ENCODE measurements around the gene ZNF202. TPM values are rescaled to one million over a fixed set of nuclear protein-coding genes. Genes with fewer than 3 reads are reported as not detected.
"Not testable (repeated sequence)": the region's sequence is repeated elsewhere in the genome, so short reads cannot be mapped to it uniquely, and the experiment has no call there.

Gene ZNF202
- total RNA-seq, 2 donors from 2014 or later, result 8.6 to 11.5 TPM

GRCh38 chr11:123755813-123756212, 14.4 kb upstream of the ZNF202 start:
- H3K27ac Mint-ChIP-seq, result no peak overlapping the region
- no peaks in the 10 kb centered on the region for H3K9me3 Mint-ChIP-seq
- no peak for DNase-seq
- H3K4me1 Mint-ChIP-seq (ENCODE audit: low read depth), result peaks cover 5% of the 10 kb centered on the region
- ATAC-seq (replicated peaks in 1 of 2), result no peak
- H3K36me3 Mint-ChIP-seq (ENCODE audit: insufficient read depth in 2 of 2), result no peaks in the 10 kb centered on the region
- H3K4me3 Mint-ChIP-seq, result no peak overlapping the region
- peaks cover 29% of the 10 kb centered on the region for H3K27me3 Mint-ChIP-seq (ENCODE audit: low read depth)

- Mint-ChIP-seq H3K27me3 (ENCODE audit: low read depth) (peaks cover 30% of the 10 kb centered on the region), H3K36me3 (ENCODE audit: insufficient read depth in 2 of 2) (no peaks in the 10 kb centered on the region), H3K27ac (no peak overlapping the region), H3K4me3 (no peak overlapping the region), H3K4me1 (ENCODE audit: low read depth) (peaks cover 5% of the 10 kb centered on the region), H3K9me3 (no peaks in the 10 kb centered on the region)
- ATAC-seq (replicated peaks in 1 of 2) (no peak), DNase-seq (no peak)
Measured at GRCh38 chr11:123755344-123755743, 13.9 kb upstream of the ZNF202 start.

- Mint-ChIP-seq H3K4me1 (ENCODE audit: low read depth) (peaks cover 5% of the 10 kb centered on the region), H3K9me3 (no peaks in the 10 kb centered on the region), H3K36me3 (ENCODE audit: insufficient read depth in 2 of 2) (no peaks in the 10 kb centered on the region), H3K27me3 (ENCODE audit: low read depth) (peaks cover 36% of the 10 kb centered on the region), H3K27ac (no peak within 1 kb of the TSS), H3K4me3 (no peak within 1 kb of the TSS)
- DNase-seq (no peak), ATAC-seq (replicated peaks in 1 of 2) (peak in 1 of 2 donors; percentile 33)
Measured at GRCh38 chr11:123754101-123754568, 12.7 kb upstream of the ZNF202 start, which contains the start of gene OR6X1. Gene OR6X1 (minus strand): TSS chr11:123754518. CDS start chr11:123754518, 0 bp downstream.

- Mint-ChIP-seq H3K9me3 (no peaks in the 10 kb centered on the region), H3K27ac (no peak overlapping the region), H3K4me1 (ENCODE audit: low read depth) (peaks cover 5% of the 10 kb centered on the region), H3K27me3 (ENCODE audit: low read depth) (peaks cover 37% of the 10 kb centered on the region), H3K4me3 (no peak overlapping the region), H3K36me3 (ENCODE audit: insufficient read depth in 2 of 2) (no peaks in the 10 kb centered on the region)
- ATAC-seq (replicated peaks in 1 of 2) (no peak), DNase-seq (no peak)
Measured at GRCh38 chr11:123753110-123753509, 11.7 kb upstream of the ZNF202 start.

GRCh38 chr11:123751781-123752180, 10.3 kb upstream of the ZNF202 start:
- Mint-ChIP-seq H3K36me3 (ENCODE audit: insufficient read depth in 2 of 2) (no peaks in the 10 kb centered on the region), H3K4me3 (no peak overlapping the region), H3K27ac (no peak overlapping the region), H3K9me3 (no peaks in the 10 kb centered on the region), H3K4me1 (ENCODE audit: low read depth) (peaks cover 5% of the 10 kb centered on the region), H3K27me3 (ENCODE audit: low read depth) (peaks cover 26% of the 10 kb centered on the region)
- ATAC-seq (replicated peaks in 1 of 2) (no peak), DNase-seq (no peak)

- H3K36me3 Mint-ChIP-seq (ENCODE audit: insufficient read depth in 2 of 2); H3K27ac Mint-ChIP-seq; H3K4me3 Mint-ChIP-seq; H3K4me1 Mint-ChIP-seq (ENCODE audit: low read depth); H3K9me3 Mint-ChIP-seq; DNase-seq; ATAC-seq (replicated peaks in 1 of 2): not testable (repeated sequence)
- H3K27me3 Mint-ChIP-seq (ENCODE audit: low read depth), result peaks cover 26% of the 10 kb centered on the region
Measured at GRCh38 chr11:123748349-123748748, 6.9 kb upstream of the ZNF202 start.

GRCh38 chr11:123745764-123746451, 4.4 kb upstream of the ZNF202 start:
- H3K4me1 Mint-ChIP-seq (ENCODE audit: low read depth), result peaks cover 12% of the 10 kb centered on the region
- peaks cover 15% of the 10 kb centered on the region for H3K27me3 Mint-ChIP-seq (ENCODE audit: low read depth)
- ATAC-seq (replicated peaks in 1 of 2), result no peak
- DNase-seq, result no peak
- H3K4me3 Mint-ChIP-seq, result no peak overlapping the region
- no peaks in the 10 kb centered on the region for H3K36me3 Mint-ChIP-seq (ENCODE audit: insufficient read depth in 2 of 2)
- no peaks in the 10 kb centered on the region for H3K9me3 Mint-ChIP-seq
- no peak overlapping the region for H3K27ac Mint-ChIP-seq

- peaks cover 32% of the 10 kb centered on the region for H3K4me1 Mint-ChIP-seq (ENCODE audit: low read depth)
- H3K9me3 Mint-ChIP-seq, result no peaks in the 10 kb centered on the region
- no peaks in the 10 kb centered on the region for H3K27me3 Mint-ChIP-seq (ENCODE audit: low read depth)
- peak overlapping the region; percentile 90 to 99 for H3K4me3 Mint-ChIP-seq
- ATAC-seq (replicated peaks in 1 of 2) (no peak), DNase-seq (no peak)
- peaks cover under 1% of the 10 kb centered on the region in 2 donors for H3K36me3 Mint-ChIP-seq (ENCODE audit: insufficient read depth in 2 of 2)
- H3K27ac Mint-ChIP-seq, result peak overlapping the region; percentile 13
Measured at GRCh38 chr11:123742724-123743120, 1.3 kb upstream of the ZNF202 start.

GRCh38 chr11:123742031-123742723, 717 bp upstream of the ZNF202 start:
- ATAC-seq (replicated peaks in 1 of 2) (peak in 1 of 2 donors; percentile 15), DNase-seq (no peak)
- Mint-ChIP-seq H3K27ac (peak overlapping the region; percentile 99), H3K9me3 (no peaks in the 10 kb centered on the region), H3K4me3 (peak overlapping the region; percentile 90 to 99), H3K27me3 (ENCODE audit: low read depth) (no peaks in the 10 kb centered on the region), H3K36me3 (ENCODE audit: insufficient read depth in 2 of 2) (peaks cover 5 to 6% of the 10 kb centered on the region in 2 donors), H3K4me1 (ENCODE audit: low read depth) (peaks cover 38% of the 10 kb centered on the region)

- Mint-ChIP-seq H3K27me3 (ENCODE audit: low read depth) (no peaks in the 10 kb centered on the region), H3K27ac (peak overlapping the region; percentile 93), H3K4me1 (ENCODE audit: low read depth) (peaks cover 40% of the 10 kb centered on the region), H3K4me3 (peak overlapping the region; percentile 90 to 99), H3K36me3 (ENCODE audit: insufficient read depth in 2 of 2) (peaks cover 5 to 8% of the 10 kb centered on the region in 2 donors), H3K9me3 (no peaks in the 10 kb centered on the region)
- DNase-seq (peak in 1 of 2 donors; percentile 6), ATAC-seq (replicated peaks in 1 of 2) (no peak)
Measured at GRCh38 chr11:123740787-123741158, 687 bp downstream of the ZNF202 start.

- Mint-ChIP-seq H3K27me3 (ENCODE audit: low read depth) (no peaks in the 10 kb centered on the region), H3K27ac (no peak overlapping the region), H3K4me3 (no peak overlapping the region), H3K9me3 (no peaks in the 10 kb centered on the region), H3K4me1 (ENCODE audit: low read depth) (peaks cover 40% of the 10 kb centered on the region), H3K36me3 (ENCODE audit: insufficient read depth in 2 of 2) (peaks cover 5 to 21% of the 10 kb centered on the region in 2 donors)
- DNase-seq (no peak), ATAC-seq (replicated peaks in 1 of 2) (no peak)
Measured at GRCh38 chr11:123738374-123738773, 3.1 kb downstream of the ZNF202 start.

GRCh38 chr11:123736769-123737168, 4.7 kb downstream of the ZNF202 start:
- no peaks in the 10 kb centered on the region for H3K27me3 Mint-ChIP-seq (ENCODE audit: low read depth)
- ATAC-seq (replicated peaks in 1 of 2), result no peak
- peaks cover 30% of the 10 kb centered on the region for H3K4me1 Mint-ChIP-seq (ENCODE audit: low read depth)
- peaks cover 5 to 23% of the 10 kb centered on the region in 2 donors for H3K36me3 Mint-ChIP-seq (ENCODE audit: insufficient read depth in 2 of 2)
- DNase-seq, result no peak
- H3K27ac Mint-ChIP-seq, result no peak overlapping the region
- no peak overlapping the region for H3K4me3 Mint-ChIP-seq
- no peaks in the 10 kb centered on the region for H3K9me3 Mint-ChIP-seq

- no peak for ATAC-seq (replicated peaks in 1 of 2)
- Mint-ChIP-seq H3K9me3 (peaks cover 4 to 9% of the 10 kb centered on the region in 2 donors), H3K36me3 (ENCODE audit: insufficient read depth in 2 of 2) (peaks cover 26 to 49% of the 10 kb centered on the region in 2 donors), H3K4me3 (no peak overlapping the region), H3K4me1 (ENCODE audit: low read depth) (no peaks in the 10 kb centered on the region), H3K27me3 (ENCODE audit: low read depth) (no peaks in the 10 kb centered on the region), H3K27ac (peak overlapping the region; percentile 29)
- DNase-seq, result no peak
Measured at GRCh38 chr11:123729602-123730001, 11.9 kb downstream of the ZNF202 start.
